Testis (tissue), 3 donors: ENCODE measurements around the gene ELF3. TPM values are rescaled to one million over a fixed set of nuclear protein-coding genes. Genes with fewer than 3 reads are reported as not detected.
"Not testable (repeated sequence)": the region's sequence is repeated elsewhere in the genome, so short reads cannot be mapped to it uniquely, and the experiment has no call there.

Experiments used
- DNase-seq: peaks from one replicate; pipeline ENCODE4 v3.0.0-alpha.2; 2019
- H3K27ac ChIP-seq, 2 donors: fragments of 200-600 bp; sonication (generic); one replicate each; pipeline ENCODE4 v1.5.1; 2019
- H3K27me3 ChIP-seq: fragments of 200-600 bp; sonication (generic); one replicate; pipeline ENCODE4 v1.5.1; 2019
- H3K36me3 ChIP-seq: fragments of 200-600 bp; sonication (generic); one replicate; pipeline ENCODE4 v1.5.1; 2017; ENCODE audit warnings: low read depth; ENCODE audit errors: missing control alignments
- H3K4me1 ChIP-seq: fragments of 200-600 bp; sonication (generic); one replicate; pipeline ENCODE4 v1.5.1; 2019
- H3K4me3 ChIP-seq, 2 donors: fragments of 200-600 bp; sonication (generic); one replicate each; pipeline ENCODE4 v1.5.1; 2017 to 2019
- H3K9me3 ChIP-seq: fragments of 200-600 bp; sonication (generic); one replicate; pipeline ENCODE4 v1.5.1; 2017
- CTCF ChIP-seq, 3 experiments: fragments of 450-650 bp in 2 of 3; fragments of 200-600 bp in 1 of 3; sonication (generic) in 1 of 3; IDR thresholded peaks; one replicate each; pipeline ENCODE4 v1.5.1; 2016 to 2019; ENCODE audit warnings: antibody characterized with exemption in 3 of 3, mild to moderate bottlenecking in 2 of 3, moderate library complexity in 1 of 3
- POLR2A ChIP-seq: fragments of 450-650 bp; IDR thresholded peaks from one replicate; pipeline ENCODE4 v1.6.1; 2017; ENCODE audit warnings: antibody characterized with exemption, mild to moderate bottlenecking, moderate library complexity
- WGBS, 2 donors: methylation state at CpG; one replicate each; pipeline ENCODE4 v1.1.5; 2018; 5-methylcytosine and 5-hydroxymethylcytosine counted together
- intact Hi-C: fragments of 100-400 bp; cut with DNase I; formaldehyde crosslinking; loops from one replicate; pipeline ENCODE4 v1.15.1; 2023; ENCODE audit warnings: low total_unique reads
- microRNA-seq, 2 donors: library from miRNA; unstranded; fragments of <30 nt; microRNA quantifications; one replicate each; pipeline ENCODE4, GENCODE V29; 2016; ENCODE audit warnings: borderline number of aligned reads in 2 of 2, borderline replicate concordance in 1 of 2
- polyA plus RNA-seq: library from polyadenylated mRNA; stranded (reverse); fragments of 350-450 nt; fragmentation: Illumina TruSeq; extraction: RNeasy Lipid Tissue Mini Kit (QIAGEN cat#74804); gene quantifications from one replicate; pipeline ENCODE4 v1.2.3, GENCODE V29; 2014; ENCODE audit warnings: low read depth, low replicate concordance; ENCODE audit not compliant: insufficient read depth
- small RNA-seq, 2 donors: library from RNA; depleted of rRNA; stranded (forward); fragments of <200 nt; gene quantifications; one replicate each; pipeline ENCODE3, GENCODE V24; 2016
- total RNA-seq, 2 donors: library from RNA; depleted of rRNA; stranded (reverse); fragments of >200 nt; gene quantifications; one replicate each; pipeline ENCODE4 v1.2.3, GENCODE V29; 2016

ELF3 gene
- total and polyA plus RNA-seq, 3 donors from 2014 or later, result 0.43 to 3.3 (median 0.79) TPM

- Histone ChIP-seq H3K9me3 (no peaks in the 10 kb centered on the region), H3K36me3 (no peaks in the 10 kb centered on the region), H3K27ac (no peak overlapping the region), H3K27me3 (no peaks in the 10 kb centered on the region), H3K4me1 (no peaks in the 10 kb centered on the region), H3K4me3 (no peak overlapping the region)
- WGBS, 2 donors, result 96 to 98% methylated on average over 3 of the region's 3 CpGs
- no peak for DNase-seq
- TF ChIP-seq POLR2A, result no peak
- no peak for TF ChIP-seq CTCF (IDR thresholded peaks at IDR 0.05)
- intact Hi-C loops, result no loop called here
Measured at GRCh38 chr1:202058001-202058908, 47.9 kb downstream of the ELF3 start.

GRCh38 chr1:202061055-202061454 lies 50.7 kb downstream of the ELF3 start:
- Histone ChIP-seq H3K27me3 (no peaks in the 10 kb centered on the region), H3K4me1 (no peaks in the 10 kb centered on the region), H3K36me3 (no peaks in the 10 kb centered on the region), H3K27ac (no peak overlapping the region), H3K4me3 (no peak overlapping the region), H3K9me3 (no peaks in the 10 kb centered on the region)
- TF ChIP-seq POLR2A, result no peak
- TF ChIP-seq CTCF (IDR thresholded peaks at IDR 0.05), result no peak
- 66 to 79% methylated on average over 4 of the region's 4 CpGs for WGBS, 2 donors
- intact Hi-C loops, result no loop called here
- DNase-seq, result no peak

- H3K36me3 ChIP-seq, intact Hi-C loops, H3K4me1 ChIP-seq, DNase-seq, H3K27me3 ChIP-seq, H3K9me3 ChIP-seq, H3K27ac ChIP-seq, H3K4me3 ChIP-seq: not testable (repeated sequence)
- 85 to 89% methylated on average over 6 of the region's 6 CpGs for WGBS, 2 donors
Measured at GRCh38 chr1:202061787-202062186, 51.4 kb downstream of the ELF3 start.

- intact Hi-C loops, H3K27me3 ChIP-seq, H3K4me1 ChIP-seq, H3K27ac ChIP-seq, H3K9me3 ChIP-seq, H3K4me3 ChIP-seq, DNase-seq, H3K36me3 ChIP-seq: not testable (repeated sequence)
- whole genome bisulfite sequencing, 2 donors, result 94 to 97% methylated on average over 7 of the region's 7 CpGs
Measured at GRCh38 chr1:202062636-202063035, 52.2 kb downstream of the ELF3 start.

- no peak for DNase-seq
- no peaks in the 10 kb centered on the region for H3K27me3 ChIP-seq
- no peak overlapping the region for H3K27ac ChIP-seq
- 25 to 41% methylated on average over 1 of the region's 1 CpG for WGBS, 2 donors
- TF ChIP-seq POLR2A, result no peak
- no peak for TF ChIP-seq CTCF (IDR thresholded peaks at IDR 0.05)
- H3K4me3 ChIP-seq, result no peak overlapping the region
- H3K4me1 ChIP-seq, result no peaks in the 10 kb centered on the region
- no peaks in the 10 kb centered on the region for H3K9me3 ChIP-seq
- no peaks in the 10 kb centered on the region for H3K36me3 ChIP-seq
- intact Hi-C loops, result no loop called here
Measured at GRCh38 chr1:202063093-202063492, 52.7 kb downstream of the ELF3 start.

GRCh38 chr1:202064889-202065312 lies 54.5 kb downstream of the ELF3 start:
- H3K4me3 ChIP-seq, H3K27me3 ChIP-seq, H3K36me3 ChIP-seq, H3K4me1 ChIP-seq, H3K27ac ChIP-seq, H3K9me3 ChIP-seq, DNase-seq, intact Hi-C loops: not testable (repeated sequence)
- WGBS, 2 donors, result 94 to 96% methylated on average over 10 of the region's 10 CpGs

Small RNA genes lying within 50 kb of the gene (microRNA-seq; reads per million reads assigned to microRNA genes)
- gene MIR6740, result 0 to 0.70 reads per million in 2 donors

Small RNA genes lying within 50 kb of the gene (small RNA-seq; reads per million reads assigned to genes)
- gene AL691482.1 (0 reads per million in 2 donors), gene AL691482.2 (0 reads per million in 2 donors), gene MIR6740 (0 reads per million in 2 donors), gene RF00156 (0 reads per million in 2 donors)

Other genes starting within 250 kb of the ELF3 start
- 10 to 100 TPM; 29.4 to 30.5 TPM for gene IPO9, start 181.4 kb upstream of the ELF3 start, total RNA-seq
- 33.0 TPM for gene IPO9, start 181.4 kb upstream of the ELF3 start, polyA plus RNA-seq
- 10 to 100 TPM; 45.5 to 48.0 TPM for gene SHISA4, start 121.7 kb upstream of the ELF3 start, total RNA-seq
- 32.6 TPM for gene SHISA4, start 121.7 kb upstream of the ELF3 start, polyA plus RNA-seq
- 10 to 100 TPM; 31.4 to 46.3 TPM for gene LMOD1, start 64.0 kb upstream of the ELF3 start, total RNA-seq
- 39.4 TPM for gene LMOD1, start 64.0 kb upstream of the ELF3 start, polyA plus RNA-seq
- 10 to 100 TPM; 22.7 to 24.7 TPM for gene TIMM17A, start 55.1 kb upstream of the ELF3 start, total RNA-seq
- gene TIMM17A, start 55.1 kb upstream of the ELF3 start, polyA plus RNA-seq, result 42.5 TPM
- gene RNPEP, start 27.9 kb upstream of the ELF3 start, total RNA-seq, result 10 to 100 TPM; 55.4 to 58.1 TPM
- gene RNPEP, start 27.9 kb upstream of the ELF3 start, polyA plus RNA-seq, result 60.4 TPM
- gene GPR37L1, start 112.3 kb downstream of the ELF3 start, total RNA-seq, result 1 to 10 TPM in 1 of 2 donors, under 1 TPM in 1; 0.56 to 1.6 TPM
- gene GPR37L1, start 112.3 kb downstream of the ELF3 start, polyA plus RNA-seq, result 0.42 TPM
- gene ARL8A, start 134.2 kb downstream of the ELF3 start, total RNA-seq, result 10 to 100 TPM; 63.9 to 80.8 TPM
- gene ARL8A, start 134.2 kb downstream of the ELF3 start, polyA plus RNA-seq, result 46.9 TPM
- 100 to 1,000 TPM in 1 of 2 donors, 10 to 100 TPM in 1; 84.1 to 119 TPM for gene PTPN7, start 150.0 kb downstream of the ELF3 start, total RNA-seq
- 43.0 TPM for gene PTPN7, start 150.0 kb downstream of the ELF3 start, polyA plus RNA-seq
- 1 to 10 TPM; 8.1 to 8.3 TPM for gene LGR6, start 183.2 kb downstream of the ELF3 start, total RNA-seq
- gene LGR6, start 183.2 kb downstream of the ELF3 start, polyA plus RNA-seq, result 18.4 TPM